Measurements from ENCODE around the gene CCSER1. TPM values are rescaled to one million over a fixed set of nuclear protein-coding genes. Genes with fewer than 3 reads are reported as not detected.

The CCSER1 gene
- total RNA-seq, 1 donor from 2014 or later, result 18.1 TPM

DNA sequence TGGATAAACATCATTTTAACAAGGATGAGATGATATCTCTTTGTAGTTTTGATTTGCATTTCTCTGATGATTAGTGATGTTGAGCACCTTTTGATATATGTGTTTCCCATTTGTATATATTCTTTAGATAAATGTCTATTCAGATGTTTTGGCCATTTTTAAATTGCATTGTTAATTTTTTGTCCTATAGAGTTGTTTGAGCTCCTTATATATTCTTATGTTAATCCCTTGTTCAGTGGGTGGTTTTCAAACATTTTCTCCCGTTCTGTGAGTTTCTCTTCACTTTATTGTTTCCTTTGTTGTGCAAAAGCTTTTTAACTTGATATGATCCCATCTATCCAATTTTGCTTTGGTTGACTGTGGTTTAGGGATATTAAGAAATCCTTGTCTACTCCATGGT, 606.0 kb downstream of the CCSER1 start:
- DNase-seq (ENCODE audit: extremely low spot score, unreplicated experiment), result no peak
- Mint-ChIP-seq H3K4me3 (no peak overlapping the region), H3K27me3 (no peaks in the 10 kb centered on the region), H3K4me1 (ENCODE audit: unreplicated experiment) (peaks cover 3% of the 10 kb centered on the region), H3K27ac (no peak overlapping the region), H3K9me3 (peaks cover 5% of the 10 kb centered on the region), H3K36me3 (no peaks in the 10 kb centered on the region)
- no peak for TF ChIP-seq CTCF (conservative IDR thresholded peaks at IDR 0.05)

- Mint-ChIP-seq H3K4me3 (no peak overlapping the region), H3K27me3 (no peaks in the 10 kb centered on the region), H3K36me3 (no peaks in the 10 kb centered on the region), H3K4me1 (ENCODE audit: unreplicated experiment) (no peaks in the 10 kb centered on the region), H3K27ac (no peak overlapping the region), H3K9me3 (no peaks in the 10 kb centered on the region)
- no peak for TF ChIP-seq CTCF (conservative IDR thresholded peaks at IDR 0.05)
- no peak for DNase-seq (ENCODE audit: extremely low spot score, unreplicated experiment)
These were observed 618.0 kb downstream of the CCSER1 start for GRCh38 chr4:90745176-90745575.

DNA sequence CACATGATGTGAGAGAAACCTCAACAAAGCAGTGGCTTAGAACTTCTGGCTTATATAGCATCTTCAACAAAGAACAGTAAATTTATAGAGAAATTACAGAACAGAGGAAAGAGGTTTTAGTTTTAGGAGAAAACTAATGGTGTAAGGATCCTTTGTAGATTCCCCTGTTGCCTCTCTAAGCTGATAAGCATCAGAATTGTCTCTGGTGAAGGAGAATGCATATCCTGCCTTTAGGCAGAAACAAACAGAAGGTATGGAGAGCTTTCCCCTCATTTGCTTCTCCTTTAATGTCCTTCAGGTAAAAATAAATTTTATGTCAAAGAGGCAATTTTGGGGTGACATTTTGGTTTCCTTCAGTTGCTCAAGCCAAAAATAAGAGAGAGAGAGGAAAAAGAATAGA, 625.9 kb downstream of the CCSER1 start:
- no peaks in the 10 kb centered on the region for H3K27me3 Mint-ChIP-seq

GRCh38 chr4:90757534-90758060, 630.4 kb downstream of the CCSER1 start:
- H3K4me3 Mint-ChIP-seq, result no peak overlapping the region
- no peak for TF ChIP-seq CTCF (conservative IDR thresholded peaks at IDR 0.05)
- H3K9me3 Mint-ChIP-seq, result peaks cover 3% of the 10 kb centered on the region
- no peaks in the 10 kb centered on the region for H3K36me3 Mint-ChIP-seq
- no peaks in the 10 kb centered on the region for H3K27me3 Mint-ChIP-seq
- H3K27ac Mint-ChIP-seq, result no peak overlapping the region
- H3K4me1 Mint-ChIP-seq (ENCODE audit: unreplicated experiment), result no peaks in the 10 kb centered on the region
- DNase-seq (ENCODE audit: extremely low spot score, unreplicated experiment), result no peak

More for the DNA sequence above, 625.9 kb downstream of the CCSER1 start:
- no peaks in the 10 kb centered on the region for H3K9me3 Mint-ChIP-seq
- H3K27ac Mint-ChIP-seq, result no peak overlapping the region
- no peak for TF ChIP-seq CTCF (conservative IDR thresholded peaks at IDR 0.05)
- no peak overlapping the region for H3K4me3 Mint-ChIP-seq
- no peak for DNase-seq (ENCODE audit: extremely low spot score, unreplicated experiment)
- H3K36me3 Mint-ChIP-seq, result no peaks in the 10 kb centered on the region
- no peaks in the 10 kb centered on the region for H3K4me1 Mint-ChIP-seq (ENCODE audit: unreplicated experiment)

GRCh38 chr4:90760059-90760458, 632.9 kb downstream of the CCSER1 start:
- H3K27me3 Mint-ChIP-seq, result no peaks in the 10 kb centered on the region
- no peak for TF ChIP-seq CTCF (conservative IDR thresholded peaks at IDR 0.05)
- H3K9me3 Mint-ChIP-seq, result peaks cover 3% of the 10 kb centered on the region
- H3K4me1 Mint-ChIP-seq (ENCODE audit: unreplicated experiment), result no peaks in the 10 kb centered on the region
- no peaks in the 10 kb centered on the region for H3K36me3 Mint-ChIP-seq
- H3K4me3 Mint-ChIP-seq, result no peak overlapping the region
- DNase-seq (ENCODE audit: extremely low spot score, unreplicated experiment), result no peak
- H3K27ac Mint-ChIP-seq, result no peak overlapping the region

GRCh38 chr4:90766837-90767236, 639.6 kb downstream of the CCSER1 start:
- Mint-ChIP-seq H3K27me3 (no peaks in the 10 kb centered on the region), H3K27ac (no peak overlapping the region)
- DNase-seq (ENCODE audit: extremely low spot score, unreplicated experiment), result no peak

More at GRCh38 chr4:90766837-90767236, 639.6 kb downstream of the CCSER1 start:
- Mint-ChIP-seq H3K4me1 (ENCODE audit: unreplicated experiment) (no peaks in the 10 kb centered on the region), H3K4me3 (no peak overlapping the region), H3K36me3 (no peaks in the 10 kb centered on the region), H3K9me3 (peaks cover 3% of the 10 kb centered on the region)
- no peak for TF ChIP-seq CTCF (conservative IDR thresholded peaks at IDR 0.05)
